GM12878 (cell line): ENCODE results near the gene NAV2. TPM values are rescaled to one million over a fixed set of nuclear protein-coding genes. Genes with fewer than 3 reads are reported as not detected.

Experiments used
- ATAC-seq: fragments of 200-7000 bp; cut with Tn5 transposase; 3 replicates; pipeline ENCODE4 v1.9.1; 2020; ENCODE audit warnings: mild to moderate bottlenecking, moderate library complexity
- BruUV-seq: library from RNA; stranded (reverse); fragments of 400-500 nt; replicated peaks from 2 replicates; lab custom pipeline; 2021; lab: Mats Ljungman, UMichigan
- CTCF ChIA-PET: fragments of 300-600 bp; sonication (Branson Sonifier 250); formaldehyde crosslinking; extraction: SDS; loops from one replicate; lab custom pipeline; 2021; ENCODE audit warnings: inconsistent platforms; lab: Yijun Ruan, JAX
- POLR2A ChIA-PET: fragments of 350-600 bp; formaldehyde crosslinking; extraction: SDS; loops from one replicate; lab custom pipeline; 2021; ENCODE audit warnings: inconsistent platforms; lab: Charles Lee
- RAD21 ChIA-PET: fragments of 300-600 bp; sonication (Branson Sonifier 250); formaldehyde crosslinking; loops from one replicate; lab custom pipeline; 2023; ENCODE audit warnings: antibody characterized with exemption; ENCODE audit not compliant: unreplicated experiment; lab: Charles Lee
- SMC1A ChIA-PET: fragments of 300-600 bp; sonication (Branson Sonifier 250); formaldehyde crosslinking; loops from one replicate; lab custom pipeline; 2023; ENCODE audit not compliant: unreplicated experiment, uncharacterized antibody; lab: Charles Lee
- DNase-seq: peaks from one replicate; pipeline ENCODE4 v3.0.0-alpha.2; 2011; ENCODE audit warnings: low read depth, low spot score
- FAIRE-seq: peaks from 3 replicates; lab custom pipeline; 2011; peaks lifted over from hg19 to GRCh38; lab: Jason Lieb, UNC
- H2AFZ ChIP-seq: 2 replicates; pipeline ENCODE4 v1.6.0; 2011; ENCODE audit warnings: low read depth, low read length, control low read depth; ENCODE audit not compliant: control insufficient read depth
- H3K27ac ChIP-seq: 2 replicates; pipeline ENCODE4 v1.5.1; 2011; ENCODE audit warnings: control low read depth; ENCODE audit not compliant: control insufficient read depth, insufficient read depth
- H3K27me3 ChIP-seq, 2 experiments: replicated peaks in 1 of 2; 2 replicates each; pipeline versions ENCODE4 v1.6.0 to v1.6.1; 2011; ENCODE audit warnings: low read length in 1 of 2; ENCODE audit not compliant: control insufficient read depth in 2 of 2, insufficient read depth in 2 of 2
- H3K36me3 ChIP-seq, 2 experiments: 2 replicates each; pipeline ENCODE4 v1.5.1; 2011; ENCODE audit warnings: low read length in 1 of 2; ENCODE audit not compliant: control insufficient read depth in 2 of 2, insufficient read depth in 2 of 2
- H3K4me1 ChIP-seq: 2 replicates; pipeline ENCODE4 v1.6.1; 2011; ENCODE audit warnings: mild to moderate bottlenecking, low read length, moderate library complexity, mixed read lengths; ENCODE audit not compliant: control insufficient read depth, insufficient read depth
- H3K4me2 ChIP-seq: 2 replicates; pipeline ENCODE4 v1.6.0; 2011; ENCODE audit warnings: control low read depth; ENCODE audit not compliant: control insufficient read depth, insufficient read depth
- H3K4me3 ChIP-seq: fragments of 200-600 bp; sonication (generic); 2 replicates; pipeline ENCODE4 v1.5.1; 2016
- H3K79me2 ChIP-seq: 2 replicates; pipeline ENCODE4 v1.6.0; 2011; ENCODE audit warnings: low read length; ENCODE audit not compliant: control insufficient read depth, insufficient read depth
- H3K9ac ChIP-seq: 2 replicates; pipeline ENCODE4 v1.8.0; 2011; ENCODE audit warnings: low read length, control low read depth, mixed read lengths; ENCODE audit not compliant: control insufficient read depth, insufficient read depth
- H3K9me3 ChIP-seq: replicated peaks from 3 replicates; pipeline ENCODE4 v1.5.1; 2011; ENCODE audit warnings: mild to moderate bottlenecking, low read length; ENCODE audit not compliant: control insufficient read depth, insufficient read depth
- H4K20me1 ChIP-seq: 2 replicates; pipeline ENCODE4 v1.6.0; 2011; ENCODE audit not compliant: control insufficient read depth, insufficient read depth
- BRCA1 ChIP-seq: IDR thresholded peaks from 2 replicates; pipeline ENCODE4 v1.6.1; 2011; ENCODE audit warnings: low read depth, low read length, improper control_type of control experiment
- CEBPZ ChIP-seq: fragments of 150-350 bp; IDR thresholded peaks from 2 replicates; pipeline ENCODE4 v1.6.1; 2016; ENCODE audit warnings: low read depth, low read length
- FOS ChIP-seq: IDR thresholded peaks from 3 replicates; pipeline ENCODE4 v1.6.1; 2011; ENCODE audit warnings: borderline replicate concordance; ENCODE audit not compliant: insufficient read length; ENCODE audit errors: extremely low read depth
- FOXK2 ChIP-seq: fragments of 450-650 bp; IDR thresholded peaks from 2 replicates; pipeline ENCODE4 v1.6.1; 2017; ENCODE audit warnings: mild to moderate bottlenecking, moderate library complexity
- JUNB ChIP-seq: IDR thresholded peaks from 2 replicates; pipeline ENCODE4 v1.6.1; 2016; ENCODE audit warnings: antibody characterized with exemption, mild to moderate bottlenecking
- NR2F1 ChIP-seq: fragments of 450-650 bp; conservative IDR thresholded peaks from 2 replicates; pipeline ENCODE4 v1.6.1; 2017; ENCODE audit warnings: mild to moderate bottlenecking
- POLR2AphosphoS5 ChIP-seq: IDR thresholded peaks from 2 replicates; pipeline ENCODE4 v1.6.1; 2011; ENCODE audit warnings: mild to moderate bottlenecking, low read length, inconsistent platforms
- SIN3A ChIP-seq: IDR thresholded peaks from 2 replicates; pipeline ENCODE4 v1.6.1; 2012; ENCODE audit warnings: low read depth, low read length, improper control_type of control experiment
- SMARCA5 ChIP-seq: fragments of 450-650 bp; IDR thresholded peaks from 2 replicates; pipeline ENCODE4 v1.6.1; 2017; ENCODE audit warnings: mild to moderate bottlenecking
- SPI1 ChIP-seq: IDR thresholded peaks from 2 replicates; pipeline ENCODE4 v1.6.1; 2011; ENCODE audit warnings: low read depth, mild to moderate bottlenecking, low read length, moderate library complexity, borderline replicate concordance; ENCODE audit not compliant: insufficient read depth
- SUPT20H ChIP-seq: IDR thresholded peaks from 2 replicates; pipeline ENCODE4 v1.6.1; 2011; ENCODE audit warnings: low read depth, mild to moderate bottlenecking, low read length, moderate library complexity, borderline replicate concordance; ENCODE audit not compliant: control insufficient read depth
- WGBS: methylation state at CpG from one replicate; pipeline ENCODE4 v1.1.6; 2016; ENCODE audit warnings: low lambda C conversion rate; ENCODE audit not compliant: insufficient replicate concordance, insufficient coverage; ENCODE audit errors: missing lambda C conversion rate; 5-methylcytosine and 5-hydroxymethylcytosine counted together
- in situ Hi-C: fragments of 300-500 bp; cut with MboI; formaldehyde crosslinking; loops from 9 replicates; pipeline ENCODE4 v1.14.3; 2018; ENCODE audit warnings: mixed read lengths
- intact Hi-C: fragments of 100-400 bp; cut with micrococcal nuclease; formaldehyde crosslinking; loops from one replicate; pipeline ENCODE4 v1.14.2; 2022; ENCODE audit not compliant: unreplicated experiment
- polyA plus RNA-seq, 11 experiments: library from polyadenylated mRNA; depleted of rRNA in 4 of 11; unstranded in 6 of 11; stranded (reverse) in 5 of 11; fragments of >200 nt; fragmentation: Nextera tagmentation in 4 of 11; fragmentation: Illumina TruSeq in 1 of 11; extraction: Ambion mirVana in 4 of 11; extraction: Trizol in 1 of 11; gene quantifications; 1 replicate in 1 of 11; 2 replicates in 10 of 11; pipeline versions ENCODE4 v1.2.1 to v1.2.3, GENCODE V29; 2011 to 2016; ENCODE audit warnings: inconsistent platforms in 2 of 11, missing spikeins in 2 of 11, low read depth in 1 of 11
- total RNA-seq, 4 experiments: library from RNA; depleted of rRNA in 3 of 4; stranded (reverse); fragments of >200 nt in 3 of 4; fragmentation: Illumina TruSeq in 1 of 4; extraction: Trizol in 1 of 4; gene quantifications; 2 replicates each; pipeline versions ENCODE4 v1.2.1 to v1.2.3, GENCODE V29; 2013 to 2021

NAV2 gene
- total and polyA plus RNA-seq, 10 of the 15 experiments (the other 5 are each of a cell fraction or from before 2014, with no cell fraction given): 0.35 to 6.1 (median 1.1) TPM

GRCh38 chr11:20089367-20089766 is 376.7 kb downstream of the NAV2 start:
- SMC1A ChIA-PET: interaction anchor here (0.5 to 1.4 kb wide), 7 partner anchors 10 to 183 kb away, joined by 3 to 4 read pairs (median 3); no protein-coding TSS in a partner anchor

GRCh38 chr11:20089796-20090653 is 377.4 kb downstream of the NAV2 start:
- POLR2A ChIA-PET: no interaction called here
- Histone ChIP-seq H3K27me3 (no peaks in the 10 kb centered on the region), H4K20me1 (no peaks in the 10 kb centered on the region), H3K4me2 (no peak overlapping the region), H3K79me2 (no peaks in the 10 kb centered on the region), H3K4me3 (no peak overlapping the region), H3K4me1 (peaks cover 2% of the 10 kb centered on the region; the same call in 1 of the 2 replicates), H3K36me3 (no peaks in the 10 kb centered on the region), H3K9ac (no peak overlapping the region), H3K9me3 (no peaks in the 10 kb centered on the region), H2AFZ (no peak overlapping the region), H3K27ac (no peak overlapping the region)
- TF ChIP-seq NR2F1 (0 out of 2 replicates have a peak, but pooled peaks have one; percentile 29), SIN3A (no peak), SPI1 (peak; percentile 61; the same call in 1 of the 2 replicates), SUPT20H (no peak), CEBPZ (no peak)
- intact Hi-C loops (no loop called here), in situ Hi-C loops (no loop called here)
- FAIRE-seq (no peak), ATAC-seq (peak; percentile 36), DNase-seq (no peak)
- RAD21 ChIA-PET: no interaction called here
- 28% methylated on average over 5 of the region's 5 CpGs for WGBS
- no TSS peak for BruUV-seq
- CTCF ChIA-PET: interaction anchor here (0.8 to 2.2 kb wide), 4 partner anchors 9 to 137 kb away, joined by 3 to 12 read pairs (median 4); no protein-coding TSS in a partner anchor
- SMC1A ChIA-PET: interaction anchor here (0.8 to 1.3 kb wide), 5 partner anchors 9 to 111 kb away, joined by 3 to 4 read pairs (median 3); no protein-coding TSS in a partner anchor

More at GRCh38 chr11:20089367-20089766, 376.7 kb downstream of the NAV2 start:
- no peak overlapping the region for H3K4me2 ChIP-seq
- no peaks in the 10 kb centered on the region for H3K36me3 ChIP-seq
- POLR2A ChIA-PET: no interaction called here
- H3K4me1 ChIP-seq: peaks cover 2% of the 10 kb centered on the region; the same call in 1 of the 2 replicates
- intact Hi-C loops: no loop called here
- RAD21 ChIA-PET: no interaction called here
- H3K4me3 ChIP-seq: no peak overlapping the region
- H4K20me1 ChIP-seq: no peaks in the 10 kb centered on the region
- no peak overlapping the region for H3K9ac ChIP-seq
- WGBS: 60% methylated on average over 3 of the region's 3 CpGs
- H2AFZ ChIP-seq: no peak overlapping the region
- no peaks in the 10 kb centered on the region for H3K27me3 ChIP-seq
- H3K79me2 ChIP-seq: no peaks in the 10 kb centered on the region
- in situ Hi-C loops: no loop called here
- DNase-seq (no peak), FAIRE-seq (no peak), ATAC-seq (no peak)
- no peak for TF ChIP-seq BRCA1
- no peak for TF ChIP-seq FOXK2
- TF ChIP-seq JUNB: no peak
- no peak for TF ChIP-seq FOS
- TF ChIP-seq POLR2AphosphoS5: no peak
- TF ChIP-seq SMARCA5: no peak
- CTCF ChIA-PET: interaction anchor here (0.9 to 2.2 kb wide), 4 partner anchors 22 to 163 kb away, joined by 3 to 12 read pairs (median 4); no protein-coding TSS in a partner anchor
- no peak overlapping the region for H3K27ac ChIP-seq
- BruUV-seq: no TSS peak
- H3K9me3 ChIP-seq: no peaks in the 10 kb centered on the region
